IPS DF 6.9 (cell line): ENCODE data around the gene LCNL1.

Source experiments
- DNase-seq: peaks from one replicate; pipeline ENCODE4 v3.0.0-alpha.2; 2013; ENCODE audit warnings: low read depth, low spot score
- H3K27ac ChIP-seq: one replicate; pipeline ENCODE4 v1.5.1; 2013; ENCODE audit warnings: low read length, control low read depth
- H3K27me3 ChIP-seq: 2 replicates; pipeline ENCODE4 v1.6.1; 2013; ENCODE audit warnings: mild to moderate bottlenecking, low read length; ENCODE audit not compliant: control insufficient read depth, insufficient read depth
- H3K36me3 ChIP-seq: 2 replicates; pipeline ENCODE4 v1.6.1; 2013; ENCODE audit warnings: low read length; ENCODE audit not compliant: control insufficient read depth, insufficient read depth
- H3K4me1 ChIP-seq: 2 replicates; pipeline ENCODE4 v1.6.1; 2013; ENCODE audit warnings: low read length; ENCODE audit not compliant: control insufficient read depth, insufficient read depth
- H3K4me3 ChIP-seq: 2 replicates; pipeline ENCODE4 v1.5.1; 2013; ENCODE audit warnings: mild to moderate bottlenecking, low read length
- H3K9me3 ChIP-seq: 2 replicates; pipeline ENCODE4 v1.6.1; 2013; ENCODE audit warnings: low read length, inconsistent platforms; ENCODE audit not compliant: control insufficient read depth, insufficient read depth
- WGBS: extraction: QIAGEN DNeasy Blood & Tissue Kit; methylation state at CpG from one replicate; pipeline ENCODE4 v1.1.7; 2013; ENCODE audit warnings: mixed read lengths, missing lambda C conversion rate; ENCODE audit not compliant: insufficient read length, insufficient coverage; 5-methylcytosine and 5-hydroxymethylcytosine counted together

Gene LCNL1

DNA sequence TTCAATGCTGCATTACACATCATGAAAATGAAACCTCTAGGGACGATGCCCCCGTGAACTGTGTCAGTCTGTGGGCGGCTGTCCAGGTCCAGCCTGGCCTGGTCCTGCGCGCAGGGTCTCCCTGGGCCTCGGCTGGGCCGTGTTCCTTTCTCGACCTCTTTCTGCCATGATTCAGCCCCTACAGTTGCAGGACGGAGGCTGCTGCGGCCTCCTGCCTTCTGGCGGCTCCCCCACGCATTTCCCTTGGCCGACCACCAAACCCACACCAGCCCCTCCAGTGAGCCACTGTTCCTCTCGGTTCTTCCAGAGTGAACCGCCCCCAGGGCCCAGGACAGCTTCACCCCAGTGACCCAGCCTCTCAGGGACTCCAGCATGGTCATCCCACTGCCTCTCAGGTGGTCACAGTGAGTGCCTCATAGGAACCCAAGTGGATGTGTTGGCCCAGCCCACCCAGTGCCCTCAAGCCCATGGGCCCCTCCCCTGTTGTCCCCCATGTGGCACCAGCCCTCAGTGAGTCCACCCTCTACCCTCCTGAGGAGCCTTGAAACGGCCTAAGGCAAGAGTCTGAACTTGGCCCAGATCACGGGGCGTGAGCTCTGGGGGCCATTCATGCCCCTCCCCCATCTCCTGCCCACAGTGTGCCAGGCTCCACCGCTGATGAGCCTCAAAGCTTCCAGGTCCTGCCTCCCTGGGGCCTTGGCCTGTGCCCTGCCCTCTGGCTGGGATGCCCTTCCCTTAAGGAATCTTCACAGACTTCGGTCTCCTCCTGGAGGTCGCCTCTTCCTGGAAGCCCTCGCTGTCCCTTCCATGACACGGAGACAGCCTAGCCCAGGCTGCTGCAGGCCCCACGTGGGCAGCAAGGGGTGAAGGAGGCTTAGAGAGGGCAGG lies 23.6 kb downstream of the LCNL1 start:
- no peak overlapping the region for H3K4me3 ChIP-seq
- no peaks in the 10 kb centered on the region for H3K36me3 ChIP-seq
- no peak overlapping the region for H3K27ac ChIP-seq
- WGBS: no CpG with 5 or more reads among the region's 24 CpGs
- no peaks in the 10 kb centered on the region for H3K9me3 ChIP-seq
- H3K27me3 ChIP-seq: no peaks in the 10 kb centered on the region
- DNase-seq: no peak
- no peaks in the 10 kb centered on the region for H3K4me1 ChIP-seq

DNA sequence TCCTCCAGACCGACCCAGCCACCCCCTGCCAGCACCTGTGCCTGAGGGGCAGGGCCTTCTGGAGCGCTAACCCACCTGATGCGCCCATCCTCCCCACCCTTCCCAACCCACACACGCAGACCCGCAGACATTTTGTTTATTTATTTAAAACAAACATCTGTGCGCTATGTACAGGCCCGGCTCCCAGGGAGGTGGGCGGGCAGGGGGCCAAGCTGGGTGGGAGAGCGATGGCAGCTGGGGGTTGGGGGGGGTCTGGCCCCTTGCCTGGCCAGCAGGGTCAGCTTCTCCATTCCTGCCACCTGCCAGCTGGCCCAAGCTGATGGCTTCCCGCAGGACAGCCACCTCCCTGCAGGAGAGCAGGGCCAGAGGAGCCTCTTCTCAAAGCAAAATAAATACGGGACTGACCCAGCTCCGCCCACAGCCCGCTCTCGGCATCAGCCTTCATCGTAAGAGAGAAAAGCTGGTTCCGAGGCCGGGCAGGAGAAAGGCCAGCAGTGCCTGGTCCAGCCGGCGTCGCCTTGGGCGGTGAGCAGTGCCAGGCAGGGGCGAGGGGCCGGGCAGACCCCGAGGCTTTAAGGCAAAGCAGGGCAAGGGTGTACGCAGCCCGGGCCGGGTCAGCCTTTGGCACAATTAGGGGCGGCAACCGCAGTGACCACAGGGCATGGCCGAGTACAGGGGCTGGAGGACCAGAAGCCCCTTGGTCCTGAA lies 24.5 kb downstream of the LCNL1 start:
- Histone ChIP-seq H3K36me3 (no peaks in the 10 kb centered on the region), H3K4me3 (no peak overlapping the region), H3K27me3 (no peaks in the 10 kb centered on the region), H3K9me3 (no peaks in the 10 kb centered on the region), H3K4me1 (no peaks in the 10 kb centered on the region), H3K27ac (no peak overlapping the region)
- no peak for DNase-seq
- WGBS: no CpG with 5 or more reads among the region's 30 CpGs

GRCh38 chr9:137007816-137008270 lies 25.1 kb downstream of the LCNL1 start:
- H3K9me3 ChIP-seq: no peaks in the 10 kb centered on the region
- WGBS: no CpG with 5 or more reads among the region's 13 CpGs
- H3K4me3 ChIP-seq: no peak overlapping the region
- no peaks in the 10 kb centered on the region for H3K27me3 ChIP-seq
- H3K27ac ChIP-seq: no peak overlapping the region
- no peaks in the 10 kb centered on the region for H3K4me1 ChIP-seq
- DNase-seq: no peak
- no peaks in the 10 kb centered on the region for H3K36me3 ChIP-seq

DNA sequence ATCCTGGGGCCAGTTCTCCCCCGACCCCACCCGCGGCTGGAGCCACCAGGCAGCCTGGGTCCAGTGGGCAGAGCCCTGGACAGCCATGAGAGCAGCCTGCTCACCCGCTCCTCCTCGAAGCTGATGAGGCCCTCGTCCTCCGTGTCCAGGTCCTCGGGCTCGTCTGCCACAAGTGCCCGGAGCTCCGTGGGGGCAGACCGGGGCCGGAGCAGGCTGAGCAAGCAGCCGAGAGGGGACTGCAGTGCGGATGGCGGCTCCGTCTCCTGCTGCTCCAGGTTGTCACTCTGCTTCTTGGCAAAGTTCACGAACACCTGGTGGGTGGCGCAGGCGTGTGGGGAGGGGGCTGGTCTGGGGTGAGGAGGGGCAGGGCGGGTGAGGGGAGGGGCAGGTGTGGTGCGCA lies 25.5 kb downstream of the LCNL1 start:
- no peak for DNase-seq
- H3K27ac ChIP-seq: no peak overlapping the region
- H3K4me3 ChIP-seq: no peak overlapping the region
- no peaks in the 10 kb centered on the region for H3K9me3 ChIP-seq
- no CpG with 5 or more reads among the region's 22 CpGs for WGBS
- peaks cover 2% of the 10 kb centered on the region; the same call in 1 of the 2 replicates for H3K4me1 ChIP-seq
- no peaks in the 10 kb centered on the region for H3K36me3 ChIP-seq
- no peaks in the 10 kb centered on the region for H3K27me3 ChIP-seq

GRCh38 chr9:137009217-137009616 lies 26.4 kb downstream of the LCNL1 start:
- H3K9me3 ChIP-seq: no peaks in the 10 kb centered on the region
- no peaks in the 10 kb centered on the region for H3K27me3 ChIP-seq
- H3K27ac ChIP-seq: no peak overlapping the region
- DNase-seq: no peak
- H3K36me3 ChIP-seq: no peaks in the 10 kb centered on the region
- H3K4me1 ChIP-seq: peaks cover 2% of the 10 kb centered on the region; the same call in 1 of the 2 replicates
- H3K4me3 ChIP-seq: no peak overlapping the region
- WGBS: no CpG with 5 or more reads among the region's 18 CpGs

DNA sequence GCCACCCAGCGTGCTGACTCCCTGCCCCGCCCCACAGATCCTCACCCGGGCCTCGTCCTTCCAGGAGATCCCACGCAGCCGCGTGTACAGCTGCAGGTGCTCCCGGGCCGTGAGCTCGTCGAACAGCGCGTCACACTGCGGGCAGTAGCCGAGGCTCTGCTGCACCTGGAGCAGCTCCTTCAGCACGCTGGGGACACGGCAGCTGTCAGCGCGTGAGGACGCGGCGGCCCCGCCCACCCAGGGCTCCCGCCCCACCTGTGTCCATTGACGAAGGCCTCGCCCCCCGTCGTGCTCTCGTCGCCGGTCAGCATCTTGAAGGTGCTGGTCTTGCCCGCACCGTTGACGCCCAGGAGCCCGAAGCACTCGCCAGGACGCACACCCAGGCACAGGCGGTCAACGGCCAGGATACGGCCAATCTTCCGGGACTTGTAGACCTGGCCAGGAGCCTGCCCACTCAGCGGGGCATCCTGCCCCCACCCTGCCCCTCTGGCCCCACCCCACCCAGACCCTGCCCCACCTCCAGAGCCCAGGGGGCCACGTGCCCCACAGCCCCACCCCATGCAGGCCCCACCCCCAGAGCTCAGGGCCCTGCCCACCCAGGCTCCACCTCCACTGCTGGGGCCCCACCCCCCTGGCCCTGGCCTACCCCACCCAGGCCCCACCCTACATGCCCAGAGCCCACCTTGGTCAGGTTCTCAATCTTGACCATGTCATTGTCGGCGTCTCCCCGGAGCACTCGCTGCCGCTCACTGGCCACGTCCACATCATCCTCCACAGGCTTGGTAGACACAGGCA lies 27.3 kb downstream of the LCNL1 start:
- no CpG with 5 or more reads among the region's 49 CpGs for WGBS
- no peak overlapping the region for H3K27ac ChIP-seq
- peaks cover 2% of the 10 kb centered on the region; the same call in 1 of the 2 replicates for H3K4me1 ChIP-seq
- DNase-seq: no peak
- H3K36me3 ChIP-seq: no peaks in the 10 kb centered on the region
- no peaks in the 10 kb centered on the region for H3K9me3 ChIP-seq
- no peaks in the 10 kb centered on the region for H3K27me3 ChIP-seq
- no peak overlapping the region for H3K4me3 ChIP-seq

DNA sequence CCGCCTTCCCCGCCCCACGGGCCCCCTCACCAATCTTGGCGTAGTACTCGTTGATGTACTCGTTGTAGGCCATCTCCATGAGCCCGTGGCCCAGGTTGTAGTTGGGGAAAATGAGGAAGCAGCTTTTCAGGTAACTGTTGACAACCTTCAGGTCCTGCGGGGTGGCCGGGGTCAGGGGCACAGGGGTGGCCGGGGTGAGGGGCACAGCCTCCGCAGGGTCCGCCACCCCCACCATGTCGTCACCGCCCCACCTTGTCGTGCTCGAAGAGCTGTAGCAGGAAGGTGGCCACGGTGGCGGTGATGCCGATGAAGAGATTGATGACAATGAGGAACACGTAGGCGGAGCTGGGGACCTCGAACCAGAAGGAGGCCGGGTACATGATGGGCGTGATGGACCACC lies 28.4 kb downstream of the LCNL1 start:
- no CpG with 5 or more reads among the region's 24 CpGs for WGBS
- Histone ChIP-seq H3K36me3 (no peaks in the 10 kb centered on the region), H3K27me3 (no peaks in the 10 kb centered on the region), H3K27ac (no peak overlapping the region), H3K4me1 (peaks cover 2% of the 10 kb centered on the region; the same call in 1 of the 2 replicates), H3K9me3 (no peaks in the 10 kb centered on the region), H3K4me3 (no peak overlapping the region)
- no peak for DNase-seq

GRCh38 chr9:137011907-137012675 lies 29.3 kb downstream of the LCNL1 start:
- no peak for DNase-seq
- peaks cover 2% of the 10 kb centered on the region; the same call in 1 of the 2 replicates for H3K4me1 ChIP-seq
- H3K36me3 ChIP-seq: no peaks in the 10 kb centered on the region
- H3K4me3 ChIP-seq: no peak overlapping the region
- WGBS: no CpG with 5 or more reads among the region's 39 CpGs
- H3K27me3 ChIP-seq: no peaks in the 10 kb centered on the region
- no peak overlapping the region for H3K27ac ChIP-seq
- H3K9me3 ChIP-seq: no peaks in the 10 kb centered on the region

- no peak for DNase-seq
- Histone ChIP-seq H3K36me3 (no peaks in the 10 kb centered on the region), H3K27ac (no peak overlapping the region), H3K27me3 (no peaks in the 10 kb centered on the region), H3K9me3 (no peaks in the 10 kb centered on the region), H3K4me3 (no peak overlapping the region), H3K4me1 (peaks cover 2% of the 10 kb centered on the region; the same call in 1 of the 2 replicates)
- WGBS: no CpG with 5 or more reads among the region's 67 CpGs
Measured at GRCh38 chr9:137012694-137013570, 30.1 kb downstream of the LCNL1 start.
